ENCODE data around the gene AP2S1.
A peak's percentile ranks its signal among the peaks of the same experiment; 100 is the strongest.
"Not testable (repeated sequence)": the region's sequence is repeated elsewhere in the genome, so short reads cannot be mapped to it uniquely, and the experiment has no call there.

AP2S1 gene

GRCh38 chr19:46840498-46840942, 10.1 kb downstream of the AP2S1 start:
- peak; percentile 70 for DNase-seq

GRCh38 chr19:46839752-46840497, 10.7 kb downstream of the AP2S1 start:
- no peak for DNase-seq

GRCh38 chr19:46838160-46838559, 12.5 kb downstream of the AP2S1 start:
- DNase-seq, result no peak

GRCh38 chr19:46834984-46835383, 15.7 kb downstream of the AP2S1 start:
- no peak for DNase-seq

- no peak for DNase-seq
These were observed 16.5 kb downstream of the AP2S1 start for GRCh38 chr19:46834121-46834520.

- no peak for DNase-seq
These were observed 19.8 kb downstream of the AP2S1 start for GRCh38 chr19:46830864-46831263.

GRCh38 chr19:46828484-46828883, 22.2 kb downstream of the AP2S1 start:
- DNase-seq, result peak; percentile 9

GRCh38 chr19:46825731-46826055, 25.0 kb downstream of the AP2S1 start:
- no peak for DNase-seq

- DNase-seq, result no peak
These were observed 25.5 kb downstream of the AP2S1 start for GRCh38 chr19:46824890-46825730.

- no peak for DNase-seq
These were observed 27.6 kb downstream of the AP2S1 start for GRCh38 chr19:46823049-46823448.

- not testable (repeated sequence) for DNase-seq
These were observed 28.2 kb downstream of the AP2S1 start for GRCh38 chr19:46822410-46822787.

GRCh38 chr19:46821512-46822409, 28.9 kb downstream of the AP2S1 start:
- DNase-seq, result peak; percentile 74

GRCh38 chr19:46818812-46819211, 31.8 kb downstream of the AP2S1 start:
- no peak for DNase-seq

- no peak for DNase-seq
These were observed 34.6 kb downstream of the AP2S1 start for GRCh38 chr19:46815833-46816627.

GRCh38 chr19:46813839-46814358, 36.7 kb downstream of the AP2S1 start:
- DNase-seq, result no peak

- no peak for DNase-seq
These were observed 37.4 kb downstream of the AP2S1 start for GRCh38 chr19:46812977-46813838.

GRCh38 chr19:46809534-46810272, 40.9 kb downstream of the AP2S1 start:
- DNase-seq, result no peak

- DNase-seq, result no peak
These were observed 44.0 kb downstream of the AP2S1 start for GRCh38 chr19:46806656-46807055.

GRCh38 chr19:46804432-46804831, 46.2 kb downstream of the AP2S1 start:
- not testable (repeated sequence) for DNase-seq

- DNase-seq, result no peak
These were observed 47.1 kb downstream of the AP2S1 start for GRCh38 chr19:46803555-46803954.

Measured in CD4-positive, alpha-beta T cell treated with Interleukin-6 for 4 hours (primary cell).